HepG2 (cell line): ENCODE results near the gene CTPS2. TPM values are rescaled to one million over a fixed set of nuclear protein-coding genes. Genes with fewer than 3 reads are reported as not detected.

Experiments used
- ATAC-seq: fragments of 200-7000 bp; cut with Tn5 transposase; 3 replicates; pipeline ENCODE4 v1.9.1; 2020; ENCODE audit warnings: mild to moderate bottlenecking, moderate library complexity
- BruUV-seq: library from RNA; stranded (reverse); fragments of 400-500 nt; replicated peaks from 2 replicates; lab custom pipeline; 2021; lab: Mats Ljungman, UMichigan
- CTCF ChIA-PET: fragments of 300-600 bp; formaldehyde crosslinking; extraction: SDS; loops from one replicate; lab custom pipeline; 2021; ENCODE audit warnings: low total read pairs, inconsistent platforms, low intra/inter-chr PET ratio; lab: Yijun Ruan, JAX
- POLR2A ChIA-PET: fragments of 350-600 bp; sonication (Branson Sonifier 250); formaldehyde crosslinking; loops from one replicate; lab custom pipeline; 2020; ENCODE audit warnings: antibody characterized with exemption, inconsistent platforms; lab: Yijun Ruan, JAX
- DNase-seq: peaks from one replicate; pipeline ENCODE4 v3.0.0-alpha.2; 2015; ENCODE audit warnings: low spot score
- FAIRE-seq: peaks from 3 replicates; lab custom pipeline; 2011; peaks lifted over from hg19 to GRCh38; lab: Jason Lieb, UNC
- H2AFZ ChIP-seq: one replicate; pipeline ENCODE4 v1.6.1; 2011; ENCODE audit warnings: low read length, inconsistent platforms
- H3K27ac ChIP-seq: fragments of 300-600 bp; 3 replicates; pipeline ENCODE4 v1.8.0; 2011; ENCODE audit warnings: mixed run types, mild to moderate bottlenecking, mixed read lengths, low read length, inconsistent platforms; ENCODE audit not compliant: insufficient read depth; ENCODE audit errors: extremely low read length
- H3K27me3 ChIP-seq, 2 experiments: fragments of 200-600 bp in 1 of 2; 2 replicates in 1 of 2; 3 replicates in 1 of 2; pipeline versions ENCODE4 v1.6.0 to v1.8.0; 2011; ENCODE audit warnings: low read length in 2 of 2, mild to moderate bottlenecking in 2 of 2, moderate library complexity in 2 of 2, inconsistent platforms in 1 of 2; ENCODE audit not compliant: insufficient read depth in 2 of 2, control insufficient read depth in 1 of 2
- H3K36me3 ChIP-seq, 2 experiments: fragments of 200-600 bp in 1 of 2; replicated peaks in 1 of 2; 2 replicates in 1 of 2; 3 replicates in 1 of 2; pipeline versions ENCODE4 v1.5.1 to v1.8.0; 2011; ENCODE audit warnings: low read length in 2 of 2, inconsistent platforms in 1 of 2; ENCODE audit not compliant: insufficient read depth in 2 of 2, control insufficient read depth in 1 of 2
- H3K4me1 ChIP-seq: 2 replicates; pipeline ENCODE4 v1.5.1; 2012; ENCODE audit warnings: low read length, inconsistent platforms; ENCODE audit not compliant: insufficient read depth
- H3K4me2 ChIP-seq: 2 replicates; pipeline ENCODE4 v1.6.0; 2011; ENCODE audit warnings: low read depth, low read length, inconsistent platforms
- H3K4me3 ChIP-seq, 3 experiments: fragments of 200-600 bp in 1 of 3; sonication (generic), shearing (Covaris generic) in 1 of 3; replicated peaks in 1 of 3; 2 replicates each; pipeline ENCODE4 v1.5.1; 2011 to 2016; ENCODE audit warnings: low read length in 3 of 3, inconsistent platforms in 2 of 3, low read depth in 2 of 3, mild to moderate bottlenecking in 2 of 3, control low read depth in 1 of 3, mixed read lengths in 1 of 3; ENCODE audit not compliant: insufficient read depth in 1 of 3
- H3K79me2 ChIP-seq: one replicate; pipeline ENCODE4 v1.6.1; 2011; ENCODE audit warnings: low read length, inconsistent platforms; ENCODE audit not compliant: insufficient read depth
- H3K9ac ChIP-seq: 2 replicates; pipeline ENCODE4 v1.6.0; 2011; ENCODE audit warnings: mild to moderate bottlenecking, low read depth, low read length, inconsistent platforms; ENCODE audit not compliant: insufficient read depth
- H3K9me3 ChIP-seq: 2 replicates; pipeline ENCODE4 v1.5.1; 2012; ENCODE audit warnings: mild to moderate bottlenecking, low read length
- H4K20me1 ChIP-seq: 2 replicates; pipeline ENCODE4 v1.6.0; 2011; ENCODE audit warnings: inconsistent platforms, mild to moderate bottlenecking, low read length, moderate library complexity; ENCODE audit not compliant: insufficient read depth
- CBX1 ChIP-seq: IDR thresholded peaks from one replicate; pipeline ENCODE4 v1.6.1; 2016; ENCODE audit warnings: antibody characterized with exemption, low read depth
- LCORL ChIP-seq, 2 experiments: fragments of 450-650 bp in 1 of 2; sonication (generic) in 1 of 2; formaldehyde crosslinking in 1 of 2; IDR thresholded peaks; 2 replicates each; pipeline versions ENCODE4 v1.5.0 to v1.6.1; 2017 to 2020; ENCODE audit warnings: antibody characterized with exemption in 1 of 2, missing genetic modification reagents in 1 of 2
- NAIF1 ChIP-seq: sonication (generic); formaldehyde crosslinking; IDR thresholded peaks from 2 replicates; pipeline ENCODE4 v1.5.0; 2020; ENCODE audit warnings: mild to moderate bottlenecking, missing genetic modification reagents, borderline replicate concordance
- NCOA2 ChIP-seq: sonication (generic); formaldehyde crosslinking; IDR thresholded peaks from 2 replicates; pipeline ENCODE4 v1.8.0; 2022; ENCODE audit warnings: inconsistent platforms
- NFKBIZ ChIP-seq: IDR thresholded peaks from 2 replicates; pipeline ENCODE4 v1.6.1; 2018; ENCODE audit warnings: missing genetic modification reagents, missing compliant biosample characterization
- NR2F6 ChIP-seq, 2 experiments: IDR thresholded peaks; 2 replicates each; pipeline ENCODE4 v1.6.1; 2016; ENCODE audit warnings: antibody characterized with exemption in 1 of 2, mild to moderate bottlenecking in 1 of 2
- PATZ1 ChIP-seq: sonication (generic); formaldehyde crosslinking; IDR thresholded peaks from 2 replicates; pipeline ENCODE4 v1.4.0; 2020; ENCODE audit warnings: missing genetic modification reagents
- PLSCR1 ChIP-seq: sonication (generic); formaldehyde crosslinking; IDR thresholded peaks from 2 replicates; pipeline ENCODE4 v1.5.0; 2020; ENCODE audit warnings: missing genetic modification reagents, mild to moderate bottlenecking, borderline replicate concordance
- YY1 ChIP-seq: IDR thresholded peaks from 2 replicates; pipeline ENCODE4 v1.6.1; 2011; ENCODE audit warnings: low read length, low read depth, moderate library complexity, mild to moderate bottlenecking; ENCODE audit not compliant: insufficient read depth, insufficient replicate concordance
- ZBTB38 ChIP-seq: sonication (generic); formaldehyde crosslinking; IDR thresholded peaks from 2 replicates; pipeline ENCODE4 v1.5.1; 2020; ENCODE audit warnings: mild to moderate bottlenecking, missing genetic modification reagents
- ZNF563 ChIP-seq: sonication (generic); formaldehyde crosslinking; IDR thresholded peaks from 2 replicates; pipeline ENCODE4 v1.8.0; 2022; ENCODE audit warnings: mild to moderate bottlenecking, moderate library complexity, missing genetic modification reagents
- ZSCAN31 ChIP-seq: sonication (generic); formaldehyde crosslinking; IDR thresholded peaks from 2 replicates; pipeline ENCODE4 v1.5.0; 2020; ENCODE audit warnings: low read depth, mild to moderate bottlenecking, missing genetic modification reagents
- WGBS: methylation state at CpG from one replicate; pipeline ENCODE4 v1.1.6; 2017; ENCODE audit warnings: low lambda C conversion rate; 5-methylcytosine and 5-hydroxymethylcytosine counted together
- in situ Hi-C: cut with HindIII; loops from 2 replicates; pipeline ENCODE4 v1.10.0; 2017; ENCODE audit warnings: low pct_unique_long_range_greater_than_20kb; ENCODE audit not compliant: extremely low pct_ligation_motif_present
- intact Hi-C: fragments of 100-400 bp; cut with micrococcal nuclease; formaldehyde crosslinking; loops from one replicate; pipeline ENCODE4 v1.10.0; 2022; ENCODE audit not compliant: unreplicated experiment
- polyA plus RNA-seq, 8 experiments: library from polyadenylated mRNA; depleted of rRNA in 3 of 8; stranded (reverse) in 7 of 8; unstranded in 1 of 8; fragments of >200 nt; fragmentation: Illumina TruSeq in 4 of 8; extraction: Trizol in 4 of 8; gene quantifications; 2 replicates each; pipeline versions ENCODE4 v1.2.1 to v1.2.3, GENCODE V29; 2011 to 2016; ENCODE audit warnings: low read depth in 4 of 8, missing spikeins in 1 of 8, mixed read lengths in 1 of 8; ENCODE audit not compliant: insufficient read depth in 1 of 8
- total RNA-seq, 5 experiments: library from RNA; depleted of rRNA; stranded (reverse); fragments of >200 nt; fragmentation: Illumina TruSeq; extraction: Trizol; gene quantifications; 2 replicates each; pipeline ENCODE4 v1.2.3, GENCODE V29; 2016; ENCODE audit warnings: low read depth in 1 of 5

The CTPS2 gene
- total and polyA plus RNA-seq, 2 of the 13 experiments (the other 11 are each of a cell fraction or from before 2014, with no cell fraction given) = 10.3 to 26.1 TPM

- Histone ChIP-seq H3K27ac (no peak overlapping the region), H3K4me3 (no peak overlapping the region), H3K9me3 (no peaks in the 10 kb centered on the region), H3K9ac (no peak overlapping the region), H3K4me2 (no peak overlapping the region), H4K20me1 (no peaks in the 10 kb centered on the region), H3K27me3 (no peaks in the 10 kb centered on the region), H3K79me2 (no peaks in the 10 kb centered on the region), H3K36me3 (no peaks in the 10 kb centered on the region), H3K4me1 (no peaks in the 10 kb centered on the region), H2AFZ (no peak overlapping the region)
- FAIRE-seq (no peak), ATAC-seq (no peak), DNase-seq (no peak)
- ChIA-PET POLR2A (no interaction called here), CTCF (no interaction called here)
- TF ChIP-seq NAIF1 (CRISPR knock-in tag) (no peak), PATZ1 (CRISPR knock-in tag) (no peak), NFKBIZ (CRISPR knock-in tag) (no peak), PLSCR1 (CRISPR knock-in tag) (no peak), ZSCAN31 (CRISPR knock-in tag) (no peak), NR2F6 (IDR thresholded peaks at IDR 0.05) (no peak), NR2F6 (CRISPR knock-in tag; IDR thresholded peaks at IDR 0.05) (no peak), ZNF563 (CRISPR knock-in tag) (no peak), CBX1 (no peak), NCOA2 (CRISPR knock-in tag) (no peak), LCORL (IDR thresholded peaks at IDR 0.05) (no peak), LCORL (CRISPR knock-in tag; IDR thresholded peaks at IDR 0.05) (no peak), ZBTB38 (CRISPR knock-in tag) (no peak), YY1 (no peak)
- intact Hi-C loops = no loop called here
- in situ Hi-C loops = no loop called here
- WGBS = 93% methylated on average over 1 of the region's 1 CpG
- BruUV-seq = no TSS peak
Measured at GRCh38 chrX:16588266-16588665, 124.2 kb downstream of the CTPS2 start.
